Measurements from ENCODE around the gene UGGT2.

GRCh38 chr13:96025283-96025682 lies 27.9 kb downstream of the UGGT2 start:
- TF ChIP-seq POLR2AphosphoS5 (IDR thresholded peaks at IDR 0.05) (no peak), CTCF (IDR thresholded peaks at IDR 0.05) (no peak), POLR2A (IDR thresholded peaks at IDR 0.05; ENCODE audit: low read depth) (no peak), EP300 (IDR thresholded peaks at IDR 0.05) (no peak)

Data from esophagus muscularis mucosa (tissue), 4 donors.